GOT3 (cell line): ENCODE data around the gene CEP57L1.

ENCODE experiments used
- DNase-seq: peaks from one replicate; lab custom pipeline; 2025; ENCODE audit warnings: mixed read lengths; lab: John Stamatoyannopoulos, UW

The CEP57L1 gene

GRCh38 chr6:109095036-109095834 lies at the start of gene CEP57L1:
TSS of gene CEP57L1 (plus strand) at chr6:109095507. CDS start at chr6:109145222, 49,715 bp downstream.
- peak; percentile 85 for DNase-seq

- no peak for DNase-seq
Measured at GRCh38 chr6:109048176-109048575, 47.1 kb upstream of the CEP57L1 start.

GRCh38 chr6:109048670-109049415 lies 46.5 kb upstream of the CEP57L1 start:
- no peak for DNase-seq

GRCh38 chr6:109050012-109050411 lies 45.3 kb upstream of the CEP57L1 start:
- no peak for DNase-seq

- DNase-seq: no peak
Measured at GRCh38 chr6:109050447-109051102, 44.7 kb upstream of the CEP57L1 start.

- DNase-seq: no peak
Measured at GRCh38 chr6:109051301-109052017, 43.8 kb upstream of the CEP57L1 start.

GRCh38 chr6:109052018-109052651 lies 43.2 kb upstream of the CEP57L1 start:
- DNase-seq: no peak

GRCh38 chr6:109052852-109053251 lies 42.5 kb upstream of the CEP57L1 start:
- no peak for DNase-seq

GRCh38 chr6:109053336-109053735 lies 42.0 kb upstream of the CEP57L1 start:
- no peak for DNase-seq

- no peak for DNase-seq
Measured at GRCh38 chr6:109055771-109056235, 39.5 kb upstream of the CEP57L1 start.

- no peak for DNase-seq
Measured at GRCh38 chr6:109056661-109057060, 38.6 kb upstream of the CEP57L1 start.

GRCh38 chr6:109058620-109059019 lies 36.7 kb upstream of the CEP57L1 start:
- no peak for DNase-seq

GRCh38 chr6:109059153-109059552 lies 36.2 kb upstream of the CEP57L1 start:
- no peak for DNase-seq

GRCh38 chr6:109059571-109060021 lies 35.7 kb upstream of the CEP57L1 start:
- no peak for DNase-seq

- no peak for DNase-seq
Measured at GRCh38 chr6:109060571-109060970, 34.7 kb upstream of the CEP57L1 start.

GRCh38 chr6:109062216-109062615 lies 33.1 kb upstream of the CEP57L1 start:
- no peak for DNase-seq

- no peak for DNase-seq
Measured at GRCh38 chr6:109062767-109063352, 32.4 kb upstream of the CEP57L1 start.

GRCh38 chr6:109069746-109070145 lies 25.6 kb upstream of the CEP57L1 start:
- no peak for DNase-seq

- no peak for DNase-seq
Measured at GRCh38 chr6:109071125-109071917, 24.0 kb upstream of the CEP57L1 start.
